Sigmoid colon (tissue), 4 donors: ENCODE results near the gene ALOX15B.

ENCODE experiments used
- CTCF ChIP-seq, 4 experiments: fragments of 450-650 bp in 3 of 4; fragments of 200-600 bp in 1 of 4; IDR thresholded peaks; one replicate each; pipeline ENCODE4 v1.5.1; 2016 to 2019; ENCODE audit warnings: antibody characterized with exemption in 4 of 4, mild to moderate bottlenecking in 3 of 4, moderate library complexity in 2 of 4
- EP300 ChIP-seq, 4 donors: sonication (generic); formaldehyde crosslinking; IDR thresholded peaks; one replicate each; pipeline ENCODE4 v1.6.1; 2017; ENCODE audit warnings: antibody characterized with exemption in 4 of 4
- POLR2A ChIP-seq, 2 donors: fragments of 450-650 bp; IDR thresholded peaks; one replicate each; pipeline ENCODE4 v1.6.1; 2016; ENCODE audit warnings: antibody characterized with exemption in 2 of 2, mild to moderate bottlenecking in 2 of 2, moderate library complexity in 2 of 2
- POLR2AphosphoS5 ChIP-seq, 4 donors: sonication (generic); formaldehyde crosslinking; IDR thresholded peaks; one replicate each; pipeline ENCODE4 v1.6.1; 2017; ENCODE audit warnings: antibody characterized with exemption in 4 of 4

GRCh38 chr17:8076502-8077266 is 37.8 kb downstream of the ALOX15B start:
- TF ChIP-seq POLR2A (IDR thresholded peaks at IDR 0.05) (no peak), CTCF (IDR thresholded peaks at IDR 0.05) (no peak), POLR2AphosphoS5 (IDR thresholded peaks at IDR 0.05) (no peak), EP300 (IDR thresholded peaks at IDR 0.05) (no peak)
